ENCODE results near the gene CLEC4G.

CLEC4G gene

DNA sequence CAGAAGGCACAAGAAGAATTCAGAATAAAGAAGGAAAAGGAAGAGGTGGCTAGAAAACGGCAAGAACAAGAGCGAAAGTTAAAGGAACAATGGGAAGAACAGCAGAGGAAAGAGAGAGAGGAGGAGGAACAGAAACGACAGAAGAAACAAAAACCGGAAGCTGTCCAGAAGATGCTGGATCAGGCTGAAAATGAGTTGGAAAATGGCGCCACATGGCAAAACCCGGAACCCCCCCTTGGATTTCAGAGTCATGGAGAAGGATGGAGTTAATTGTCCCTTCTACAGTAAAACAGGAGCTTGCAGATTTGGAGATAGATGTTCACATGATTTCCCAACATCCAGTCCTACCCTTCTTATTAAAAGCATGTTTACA, 8.8 kb upstream of the CLEC4G start:
- Histone ChIP-seq H3K4me1 (no peaks in the 10 kb centered on the region), H3K36me3 (no peaks in the 10 kb centered on the region), H3K27ac (no peak overlapping the region), H3K4me3 (no peak overlapping the region), H3K27me3 (peaks cover 0 to 4% of the 10 kb centered on the region in 2 donors), H3K9me3 (no peaks in the 10 kb centered on the region)
- intact Hi-C loops (cut with DNase I; ENCODE audit: low total_unique reads), result no loop called here
- no peak for DNase-seq
- TF ChIP-seq, protein P1, sequence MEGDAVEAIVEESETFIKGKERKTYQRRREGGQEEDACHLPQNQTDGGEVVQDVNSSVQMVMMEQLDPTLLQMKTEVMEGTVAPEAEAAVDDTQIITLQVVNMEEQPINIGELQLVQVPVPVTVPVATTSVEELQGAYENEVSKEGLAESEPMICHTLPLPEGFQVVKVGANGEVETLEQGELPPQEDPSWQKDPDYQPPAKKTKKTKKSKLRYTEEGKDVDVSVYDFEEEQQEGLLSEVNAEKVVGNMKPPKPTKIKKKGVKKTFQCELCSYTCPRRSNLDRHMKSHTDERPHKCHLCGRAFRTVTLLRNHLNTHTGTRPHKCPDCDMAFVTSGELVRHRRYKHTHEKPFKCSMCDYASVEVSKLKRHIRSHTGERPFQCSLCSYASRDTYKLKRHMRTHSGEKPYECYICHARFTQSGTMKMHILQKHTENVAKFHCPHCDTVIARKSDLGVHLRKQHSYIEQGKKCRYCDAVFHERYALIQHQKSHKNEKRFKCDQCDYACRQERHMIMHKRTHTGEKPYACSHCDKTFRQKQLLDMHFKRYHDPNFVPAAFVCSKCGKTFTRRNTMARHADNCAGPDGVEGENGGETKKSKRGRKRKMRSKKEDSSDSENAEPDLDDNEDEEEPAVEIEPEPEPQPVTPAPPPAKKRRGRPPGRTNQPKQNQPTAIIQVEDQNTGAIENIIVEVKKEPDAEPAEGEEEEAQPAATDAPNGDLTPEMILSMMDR (IDR thresholded peaks at IDR 0.05), result no peak

DNA sequence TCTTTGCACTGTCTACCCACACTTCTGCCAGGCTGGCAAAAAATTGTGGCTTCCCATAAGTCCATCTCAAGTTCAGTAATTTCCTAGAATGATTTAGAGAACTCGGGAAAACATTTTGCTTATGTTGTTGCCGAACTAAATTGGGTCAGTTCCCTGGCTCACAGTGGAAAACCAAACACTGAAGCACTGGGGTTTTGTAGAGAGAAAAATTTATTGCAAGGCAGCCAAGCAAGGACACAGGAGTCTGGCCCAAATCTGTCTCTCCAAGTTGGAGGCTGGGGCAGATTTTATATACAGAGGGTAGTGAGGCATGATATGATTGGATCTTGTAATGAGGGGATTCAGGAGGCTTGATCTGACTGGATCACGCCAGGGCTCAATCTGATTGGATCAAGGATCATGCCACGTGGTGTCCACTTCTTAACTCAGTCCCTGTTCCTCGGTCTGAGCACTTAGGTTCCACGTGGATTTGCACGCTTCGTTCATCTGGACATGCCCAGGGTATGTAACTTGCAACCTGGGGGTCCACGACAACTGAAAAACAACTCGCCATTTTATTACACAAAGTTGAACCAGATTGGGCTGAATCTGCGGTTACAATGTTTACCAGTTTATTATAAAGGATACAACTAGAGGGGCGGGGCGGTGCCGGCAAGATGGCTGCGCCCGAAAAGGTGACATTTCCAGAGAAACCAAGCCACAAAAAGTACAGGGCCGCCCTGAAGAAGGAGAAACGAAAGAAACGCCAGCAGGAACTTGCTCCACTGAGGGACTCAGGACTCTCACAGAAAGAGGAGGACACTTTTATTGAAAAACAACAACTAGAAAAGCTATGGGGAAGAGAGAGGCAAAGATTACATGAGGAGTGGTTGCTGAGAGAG, 8.1 kb upstream of the CLEC4G start:
- intact Hi-C loops (cut with DNase I; ENCODE audit: low total_unique reads), result no loop called here
- Histone ChIP-seq H3K27me3 (peaks cover 0 to 4% of the 10 kb centered on the region in 2 donors), H3K4me3 (no peak overlapping the region), H3K4me1 (no peaks in the 10 kb centered on the region), H3K36me3 (no peaks in the 10 kb centered on the region), H3K27ac (no peak overlapping the region), H3K9me3 (no peaks in the 10 kb centered on the region)
- no peak for DNase-seq
- TF ChIP-seq, protein P1 (IDR thresholded peaks at IDR 0.05), result no peak

DNA sequence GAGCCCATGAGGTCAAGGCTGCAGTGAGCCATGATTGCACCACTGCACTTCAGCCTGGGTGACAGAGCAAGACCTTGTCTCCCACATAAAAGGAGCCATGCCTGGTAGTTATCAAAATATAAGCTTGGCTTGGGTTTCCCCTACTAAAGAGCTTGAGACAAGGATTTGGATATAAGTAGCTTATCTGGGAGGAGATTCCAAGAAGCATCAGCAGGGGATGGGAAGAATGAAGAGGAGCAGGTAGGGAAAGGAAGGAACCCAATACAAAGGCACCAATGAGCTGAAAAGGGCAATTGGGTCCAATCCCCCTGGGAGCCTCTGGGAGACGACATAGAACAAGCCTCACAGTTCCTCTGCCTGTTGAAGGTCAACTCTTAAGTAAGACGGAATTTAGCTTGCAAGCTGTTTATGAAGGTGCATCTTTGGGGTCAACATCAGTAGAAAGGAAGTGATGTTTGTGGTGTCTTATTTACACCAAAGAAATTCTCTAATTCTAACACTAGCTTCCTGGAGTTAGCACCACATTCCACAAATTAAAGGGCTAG, 7.4 kb upstream of the CLEC4G start:
- Histone ChIP-seq H3K27ac (no peak overlapping the region), H3K27me3 (peaks cover 0 to 4% of the 10 kb centered on the region in 2 donors), H3K4me1 (no peaks in the 10 kb centered on the region), H3K4me3 (no peak overlapping the region), H3K36me3 (no peaks in the 10 kb centered on the region), H3K9me3 (no peaks in the 10 kb centered on the region)
- intact Hi-C loops (cut with DNase I; ENCODE audit: low total_unique reads), result no loop called here
- no peak for DNase-seq
- TF ChIP-seq, protein P1 (IDR thresholded peaks at IDR 0.05), result no peak

DNA sequence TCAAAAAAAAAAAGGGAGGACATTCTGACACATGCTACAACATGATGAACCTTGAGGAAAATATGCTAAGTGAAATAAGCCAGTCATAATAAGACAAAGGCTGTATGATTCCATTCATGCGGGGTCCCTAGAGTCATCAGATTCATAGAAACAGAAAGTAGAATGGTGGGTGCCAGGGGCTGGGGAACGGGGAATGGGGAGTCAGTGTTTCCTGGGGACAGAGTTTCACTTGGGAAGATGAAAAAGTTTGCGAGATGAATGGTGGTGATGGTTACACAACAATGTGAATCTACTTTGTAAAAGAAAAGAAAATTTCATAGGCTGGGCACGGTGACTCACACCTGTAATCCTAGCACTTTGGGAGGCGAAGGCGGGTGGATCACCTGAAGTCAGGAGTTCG, 6.1 kb upstream of the CLEC4G start:
- intact Hi-C loops (cut with DNase I; ENCODE audit: low total_unique reads), result no loop called here
- H3K9me3 ChIP-seq, result no peaks in the 10 kb centered on the region
- no peaks in the 10 kb centered on the region for H3K4me1 ChIP-seq
- peaks cover 0 to 6% of the 10 kb centered on the region in 2 donors for H3K27me3 ChIP-seq
- TF ChIP-seq, protein P1 (IDR thresholded peaks at IDR 0.05), result no peak
- DNase-seq, result no peak
- H3K4me3 ChIP-seq, result no peak overlapping the region
- no peaks in the 10 kb centered on the region for H3K36me3 ChIP-seq
- H3K27ac ChIP-seq, result no peak overlapping the region

DNA sequence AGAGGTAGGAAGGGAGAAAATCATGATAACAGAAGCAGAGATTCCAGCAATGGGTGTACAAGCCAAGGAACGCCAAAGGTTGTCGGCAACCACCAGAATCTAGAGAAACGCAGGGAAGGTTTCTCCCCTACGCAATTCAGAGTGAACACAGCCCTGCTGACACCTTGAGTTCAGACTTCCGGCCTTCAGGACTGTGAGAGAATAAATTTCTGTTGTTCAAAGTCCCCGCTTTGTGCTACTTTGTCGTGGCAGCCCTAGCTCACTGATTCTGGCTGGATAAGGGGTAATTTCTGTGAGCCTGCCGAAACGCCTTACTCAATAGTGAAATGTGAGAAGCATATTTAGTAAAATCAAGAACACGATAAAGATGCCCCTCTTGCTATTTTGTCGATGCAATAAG, 5.3 kb upstream of the CLEC4G start:
- TF ChIP-seq, protein P1 (IDR thresholded peaks at IDR 0.05), result no peak
- intact Hi-C loops (cut with DNase I; ENCODE audit: low total_unique reads), result no loop called here
- Histone ChIP-seq H3K27me3 (peaks cover 0 to 10% of the 10 kb centered on the region in 2 donors), H3K27ac (no peak overlapping the region), H3K9me3 (no peaks in the 10 kb centered on the region), H3K4me3 (no peak overlapping the region), H3K4me1 (no peaks in the 10 kb centered on the region), H3K36me3 (no peaks in the 10 kb centered on the region)
- DNase-seq, result no peak
